AG10803 (cell line): ENCODE data around the gene ZMYND12.

ENCODE experiments used
- DNase-seq: peaks from one replicate; pipeline ENCODE4 v3.0.0; 2010; ENCODE audit warnings: low read depth
- H3K4me3 ChIP-seq: 2 replicates; pipeline ENCODE4 v1.5.1; 2011; ENCODE audit warnings: mild to moderate bottlenecking, low read length, control low read depth
- TF ChIP-seq, protein P1 (sequence below): conservative IDR thresholded peaks from 2 replicates; pipeline ENCODE4 v1.5.1; 2011; ENCODE audit warnings: mild to moderate bottlenecking, low read length, control low read depth, inconsistent platforms

The ZMYND12 gene

GRCh38 chr1:42442662-42443061 is 13.2 kb downstream of the ZMYND12 start:
- TF ChIP-seq, protein P1, sequence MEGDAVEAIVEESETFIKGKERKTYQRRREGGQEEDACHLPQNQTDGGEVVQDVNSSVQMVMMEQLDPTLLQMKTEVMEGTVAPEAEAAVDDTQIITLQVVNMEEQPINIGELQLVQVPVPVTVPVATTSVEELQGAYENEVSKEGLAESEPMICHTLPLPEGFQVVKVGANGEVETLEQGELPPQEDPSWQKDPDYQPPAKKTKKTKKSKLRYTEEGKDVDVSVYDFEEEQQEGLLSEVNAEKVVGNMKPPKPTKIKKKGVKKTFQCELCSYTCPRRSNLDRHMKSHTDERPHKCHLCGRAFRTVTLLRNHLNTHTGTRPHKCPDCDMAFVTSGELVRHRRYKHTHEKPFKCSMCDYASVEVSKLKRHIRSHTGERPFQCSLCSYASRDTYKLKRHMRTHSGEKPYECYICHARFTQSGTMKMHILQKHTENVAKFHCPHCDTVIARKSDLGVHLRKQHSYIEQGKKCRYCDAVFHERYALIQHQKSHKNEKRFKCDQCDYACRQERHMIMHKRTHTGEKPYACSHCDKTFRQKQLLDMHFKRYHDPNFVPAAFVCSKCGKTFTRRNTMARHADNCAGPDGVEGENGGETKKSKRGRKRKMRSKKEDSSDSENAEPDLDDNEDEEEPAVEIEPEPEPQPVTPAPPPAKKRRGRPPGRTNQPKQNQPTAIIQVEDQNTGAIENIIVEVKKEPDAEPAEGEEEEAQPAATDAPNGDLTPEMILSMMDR, result no peak
- DNase-seq, result no peak
- H3K4me3 ChIP-seq, result no peak overlapping the region

- no peak overlapping the region for H3K4me3 ChIP-seq
- TF ChIP-seq, protein P1, result no peak
- peak; percentile 66 for DNase-seq
Observed at GRCh38 chr1:42439940-42440339, 15.9 kb downstream of the ZMYND12 start.

DNA sequence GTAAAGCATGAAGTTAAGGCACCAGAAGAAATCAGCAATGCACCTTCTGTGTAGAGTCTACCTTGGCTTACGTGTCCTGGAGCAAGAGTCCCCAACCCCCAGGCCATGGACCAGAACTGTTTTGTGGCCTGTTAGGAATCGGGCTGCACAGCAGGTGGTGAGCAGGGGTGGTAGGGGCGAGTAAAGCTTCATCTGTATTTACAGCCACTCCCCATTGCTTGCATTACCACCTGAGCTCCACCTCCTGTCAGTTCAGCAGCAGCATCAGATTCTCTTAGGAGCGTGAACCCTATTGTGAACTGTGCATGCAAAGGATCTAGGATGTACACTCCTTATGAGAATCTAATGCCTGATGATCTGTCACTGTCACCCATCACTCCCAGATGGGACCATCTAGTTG is 21.5 kb downstream of the ZMYND12 start:
- TF ChIP-seq, protein P1, result no peak
- no peak for DNase-seq
- H3K4me3 ChIP-seq, result no peak overlapping the region

DNA sequence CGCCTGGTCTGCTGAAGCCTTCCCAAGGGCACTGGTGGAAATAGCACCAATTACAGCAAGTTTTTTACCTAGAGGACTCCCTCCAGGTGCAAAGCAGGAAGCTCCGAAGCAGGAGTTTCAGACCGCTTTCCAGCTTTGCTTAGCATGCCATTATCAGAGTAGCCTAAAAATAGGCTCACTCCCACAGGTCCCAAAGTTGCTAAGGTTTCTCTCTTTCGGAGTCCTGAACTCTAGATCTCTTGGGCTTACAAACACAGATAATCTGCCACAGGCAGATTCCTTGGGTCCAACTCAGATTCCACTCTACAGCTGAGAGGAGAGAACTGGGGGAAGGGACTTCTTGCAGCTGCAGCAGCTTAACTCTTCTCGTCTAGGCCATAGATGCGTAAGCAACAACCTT is 22.5 kb downstream of the ZMYND12 start:
- no peak for DNase-seq
- H3K4me3 ChIP-seq, result no peak overlapping the region
- TF ChIP-seq, protein P1, result no peak

DNA sequence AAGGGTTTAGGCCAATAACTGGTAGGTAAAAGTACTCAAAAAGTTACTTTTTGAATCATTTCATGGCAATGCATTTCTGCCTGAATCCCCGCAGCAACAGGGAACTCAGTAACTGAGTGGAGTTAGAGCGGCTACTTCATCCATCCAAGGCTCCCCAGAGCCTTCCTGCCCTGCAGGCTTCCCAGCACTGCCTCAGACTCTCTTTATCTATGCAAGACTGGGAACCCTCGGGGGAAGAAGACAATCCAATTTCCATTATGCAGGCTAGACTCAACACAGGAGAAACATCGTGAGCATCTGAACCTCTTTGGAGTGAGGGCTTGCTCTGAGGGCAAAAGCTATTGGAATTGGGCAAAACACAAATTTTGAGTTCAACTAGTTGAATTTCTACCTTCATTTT is 23.1 kb downstream of the ZMYND12 start:
- TF ChIP-seq, protein P1, result no peak
- DNase-seq, result no peak
- no peak overlapping the region for H3K4me3 ChIP-seq

GRCh38 chr1:42431514-42431913 is 24.3 kb downstream of the ZMYND12 start:
- DNase-seq, result no peak
- H3K4me3 ChIP-seq, result no peak overlapping the region
- TF ChIP-seq, protein P1, result no peak

DNA sequence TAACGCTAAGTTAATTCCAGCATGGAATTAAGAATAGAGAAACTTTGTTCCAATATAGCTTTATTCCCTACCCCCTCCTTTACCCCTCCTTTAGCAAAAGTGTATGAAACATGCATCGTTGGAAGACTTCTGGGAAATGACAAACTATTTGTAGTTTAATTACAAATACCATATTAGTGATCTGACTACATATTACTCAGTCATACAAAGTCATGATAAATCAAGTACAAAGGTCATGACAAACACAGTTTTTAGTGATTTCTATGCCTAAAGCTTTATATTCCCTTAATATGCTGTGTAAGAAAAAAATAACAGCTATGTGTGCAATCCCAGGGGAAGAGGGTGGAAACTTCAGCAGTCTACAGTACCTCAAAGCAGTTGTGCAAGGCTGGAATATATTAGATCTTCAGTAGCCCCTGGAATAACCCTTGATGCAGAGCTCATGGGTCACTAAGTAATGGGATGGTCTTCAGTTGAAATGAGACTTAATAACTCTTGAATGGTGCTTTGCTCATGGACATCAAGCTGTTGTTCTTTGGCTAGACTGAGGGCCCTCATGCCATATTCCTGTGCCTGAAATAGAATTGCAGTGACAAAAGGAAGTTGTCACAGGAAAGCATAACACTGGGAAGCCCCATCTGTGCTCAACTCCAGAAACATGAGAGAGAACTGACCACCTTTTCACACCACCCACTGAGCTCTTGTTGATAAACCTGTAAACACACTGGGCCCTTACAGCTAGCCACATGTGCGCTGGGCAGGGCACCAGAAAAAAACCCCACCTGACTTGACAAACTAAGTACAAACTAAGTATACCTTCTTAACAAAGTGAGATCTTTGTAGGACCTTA is 25.3 kb downstream of the ZMYND12 start:
- H3K4me3 ChIP-seq, result no peak overlapping the region
- DNase-seq, result no peak
- TF ChIP-seq, protein P1, result no peak
